Measurements from ENCODE around the gene LMLN.

LMLN gene

GRCh38 chr3:197975311-197975710, 15.3 kb downstream of the LMLN start:
- H3K4me3 ChIP-seq (replicated peaks; ENCODE audit: low read depth, low read length), result no peak overlapping the region
- no peak for TF ChIP-seq CTCF (IDR thresholded peaks at IDR 0.05; ENCODE audit: low read depth, low read length, missing control alignments)
- DNase-seq (ENCODE audit: extremely low read depth, low read depth), result no peak

- DNase-seq (ENCODE audit: extremely low read depth, low read depth), result no peak
- no peak for TF ChIP-seq CTCF (IDR thresholded peaks at IDR 0.05; ENCODE audit: low read depth, low read length, missing control alignments)
- no peak overlapping the region for H3K4me3 ChIP-seq (replicated peaks; ENCODE audit: low read depth, low read length)
Measured at GRCh38 chr3:197983076-197983475, 23.1 kb downstream of the LMLN start.

GRCh38 chr3:197989651-197990050, 29.6 kb downstream of the LMLN start:
- no peak for TF ChIP-seq CTCF (IDR thresholded peaks at IDR 0.05; ENCODE audit: low read depth, low read length, missing control alignments)
- no peak for DNase-seq (ENCODE audit: extremely low read depth, low read depth)
- H3K4me3 ChIP-seq (replicated peaks; ENCODE audit: low read depth, low read length), result no peak overlapping the region

GRCh38 chr3:197994736-197995135, 34.7 kb downstream of the LMLN start:
- no peak for TF ChIP-seq CTCF (IDR thresholded peaks at IDR 0.05; ENCODE audit: low read depth, low read length, missing control alignments)
- DNase-seq (ENCODE audit: extremely low read depth, low read depth), result no peak
- no peak overlapping the region for H3K4me3 ChIP-seq (replicated peaks; ENCODE audit: low read depth, low read length)

- no peak for DNase-seq (ENCODE audit: extremely low read depth, low read depth)
- no peak for TF ChIP-seq CTCF (IDR thresholded peaks at IDR 0.05; ENCODE audit: low read depth, low read length, missing control alignments)
- H3K4me3 ChIP-seq (replicated peaks; ENCODE audit: low read depth, low read length), result no peak overlapping the region
Measured at GRCh38 chr3:197996855-197997254, 36.8 kb downstream of the LMLN start.

GRCh38 chr3:197997936-197998335, 37.9 kb downstream of the LMLN start:
- no peak overlapping the region for H3K4me3 ChIP-seq (replicated peaks; ENCODE audit: low read depth, low read length)
- TF ChIP-seq CTCF (IDR thresholded peaks at IDR 0.05; ENCODE audit: low read depth, low read length, missing control alignments), result no peak
- no peak for DNase-seq (ENCODE audit: extremely low read depth, low read depth)

GRCh38 chr3:198017090-198017489, 57.1 kb downstream of the LMLN start:
- H3K4me3 ChIP-seq (replicated peaks; ENCODE audit: low read depth, low read length), result no peak overlapping the region
- TF ChIP-seq CTCF (IDR thresholded peaks at IDR 0.05; ENCODE audit: low read depth, low read length, missing control alignments), result no peak
- DNase-seq (ENCODE audit: extremely low read depth, low read depth), result no peak
